Spleen (tissue), 11 donors: ENCODE data around the gene GALNT16. TPM values are rescaled to one million over a fixed set of nuclear protein-coding genes. Genes with fewer than 3 reads are reported as not detected.

Experiments used
- DNase-seq: peaks from one replicate; pipeline ENCODE4 v3.0.0-alpha.2; 2020
- H3K27ac ChIP-seq, 8 donors: fragments of 200-600 bp; sonication (generic) in 7 of 8; 1 replicate in 4 of 8; 2 replicates in 4 of 8; pipeline versions ENCODE4 v1.5.0 to v1.8.0; 2016 to 2021; ENCODE audit warnings: inconsistent platforms in 4 of 8, mild to moderate bottlenecking in 4 of 8, moderate library complexity in 1 of 8
- H3K27me3 ChIP-seq, 7 donors: fragments of 200-600 bp; sonication (generic) in 6 of 7; replicated peaks in 1 of 7; 1 replicate in 4 of 7; 2 replicates in 3 of 7; pipeline versions ENCODE4 v1.5.0 to v1.8.0; 2016 to 2021; ENCODE audit warnings: inconsistent platforms in 3 of 7, mild to moderate bottlenecking in 1 of 7
- H3K36me3 ChIP-seq, 6 donors: fragments of 200-600 bp; sonication (generic) in 5 of 6; 1 replicate in 4 of 6; 2 replicates in 2 of 6; pipeline versions ENCODE4 v1.5.0 to v1.8.0; 2016 to 2021; ENCODE audit warnings: inconsistent platforms in 2 of 6
- H3K4me1 ChIP-seq, 6 donors: fragments of 200-600 bp; sonication (generic) in 5 of 6; 1 replicate in 3 of 6; 2 replicates in 3 of 6; pipeline versions ENCODE4 v1.5.0 to v1.8.0; 2016 to 2021; ENCODE audit warnings: inconsistent platforms in 3 of 6
- H3K4me3 ChIP-seq, 8 donors: fragments of 200-600 bp; sonication (generic) in 7 of 8; 1 replicate in 4 of 8; 2 replicates in 4 of 8; pipeline versions ENCODE4 v1.5.0 to v1.8.0; 2016 to 2021; ENCODE audit warnings: inconsistent platforms in 4 of 8, mild to moderate bottlenecking in 4 of 8, moderate library complexity in 2 of 8
- H3K9me3 ChIP-seq, 8 donors: fragments of 200-600 bp; sonication (generic) in 7 of 8; 1 replicate in 4 of 8; 2 replicates in 4 of 8; pipeline versions ENCODE4 v1.5.0 to v1.8.0; 2016 to 2021; ENCODE audit warnings: inconsistent platforms in 4 of 8
- CTCF ChIP-seq, 11 experiments: fragments of 200-600 bp in 7 of 11; fragments of 450-650 bp in 4 of 11; sonication (generic) in 4 of 11; IDR thresholded peaks in 8 of 11; conservative IDR thresholded peaks in 3 of 11; 1 replicate in 7 of 11; 2 replicates in 4 of 11; pipeline versions ENCODE4 v1.4.0 to v1.8.0; 2016 to 2021; ENCODE audit warnings: antibody characterized with exemption in 11 of 11, inconsistent platforms in 4 of 11, mild to moderate bottlenecking in 1 of 11
- POLR2A ChIP-seq, 3 donors: fragments of 450-650 bp; IDR thresholded peaks; one replicate each; pipeline ENCODE4 v1.5.1; 2017; ENCODE audit warnings: antibody characterized with exemption in 3 of 3, mild to moderate bottlenecking in 1 of 3
- POLR2AphosphoS5 ChIP-seq, 3 donors: sonication (generic); formaldehyde crosslinking; IDR thresholded peaks; one replicate each; pipeline ENCODE4 v1.5.1; 2017; ENCODE audit warnings: antibody characterized with exemption in 3 of 3
- WGBS, 5 donors: extraction: QIAGEN DNeasy Blood & Tissue Kit in 3 of 5; methylation state at CpG; one replicate each; pipeline versions ENCODE4 v1.1.5 to v1.1.7; 2013 to 2018; 5-methylcytosine and 5-hydroxymethylcytosine counted together
- intact Hi-C: fragments of 100-400 bp; cut with DNase I; formaldehyde crosslinking; loops from one replicate; pipeline ENCODE4 v1.15.0; 2023; ENCODE audit warnings: low total_unique reads
- polyA plus RNA-seq, 3 donors: library from polyadenylated mRNA; stranded (reverse); fragments of 200-250 nt; gene quantifications; one replicate each; pipeline ENCODE4 v1.2.1, GENCODE V29; 2013
- total RNA-seq, 7 donors: library from RNA; depleted of rRNA in 3 of 7; stranded (reverse); fragments of >200 nt in 3 of 7; fragmentation: NEBNext Ultra II Directional in 4 of 7; extraction: Animal tissue kit (Norgen Biotek cat#: 25700) in 4 of 7; gene quantifications; one replicate each; pipeline versions ENCODE4 v1.1.0 to v1.2.1, GENCODE V29; 2016 to 2021
- donor health status: healthy with polysubstance abuse.
- donor health status: DM: no; HTN: no; CAD: no; lungs with moderate emphysema.
- donor health status: DM: no; HTN: no; CAD: no.
- donor health status: Bipolar disorder and iron deficiency.
- donor health status: healthy.
- donor health status: DM: no; HTN: no; CAD: no.
- donor health status: DM: yes; HTN: yes; CAD: no.

The GALNT16 gene
- total and polyA plus RNA-seq, 10 donors, result 2.1 to 36.4 (median 10.0) TPM

- 67 to 92% (median 80%) methylated on average over 1 of the region's 1 CpG for WGBS, 5 donors
- DNase-seq, result no peak
- TF ChIP-seq CTCF (IDR thresholded peaks at IDR 0.05 in 8 of 11, conservative IDR thresholded peaks at IDR 0.05 in 3 of 11), result no peak
- no peak for TF ChIP-seq POLR2A (IDR thresholded peaks at IDR 0.05)
- TF ChIP-seq POLR2AphosphoS5 (IDR thresholded peaks at IDR 0.05), result no peak
- Histone ChIP-seq H3K27ac (no peak overlapping the region), H3K9me3 (no peaks in the 10 kb centered on the region), H3K4me3 (no peak overlapping the region), H3K36me3 (no peaks in the 10 kb centered on the region), H3K4me1 (no peaks in the 10 kb centered on the region), H3K27me3 (peaks cover 0 to 12% (median 0%) of the 10 kb centered on the region in 7 donors)
- intact Hi-C loops, result no loop called here
Observed at GRCh38 chr14:69269381-69269780, 9.4 kb downstream of the GALNT16 start.

- no peaks in the 10 kb centered on the region for H3K9me3 ChIP-seq
- intact Hi-C loops, result no loop called here
- H3K27me3 ChIP-seq, result peaks cover 0 to 10% (median 0%) of the 10 kb centered on the region in 7 donors
- 87 to 91% (median 90%) methylated on average over 7 to 10 of the region's 10 CpGs for WGBS, 5 donors
- TF ChIP-seq POLR2AphosphoS5 (IDR thresholded peaks at IDR 0.05), result no peak
- TF ChIP-seq POLR2A (IDR thresholded peaks at IDR 0.05), result no peak
- no peak for TF ChIP-seq CTCF (IDR thresholded peaks at IDR 0.05 in 8 of 11, conservative IDR thresholded peaks at IDR 0.05 in 3 of 11)
- no peak for DNase-seq
- H3K4me3 ChIP-seq, result no peak overlapping the region
- no peaks in the 10 kb centered on the region for H3K4me1 ChIP-seq
- H3K27ac ChIP-seq, result no peak overlapping the region
- H3K36me3 ChIP-seq, result no peaks in the 10 kb centered on the region
Observed at GRCh38 chr14:69270097-69270496, 10.1 kb downstream of the GALNT16 start.

- no peaks in the 10 kb centered on the region for H3K4me1 ChIP-seq
- H3K4me3 ChIP-seq, result no peak overlapping the region
- H3K9me3 ChIP-seq, result no peaks in the 10 kb centered on the region
- peaks cover 0 to 4% (median 0%) of the 10 kb centered on the region in 7 donors for H3K27me3 ChIP-seq
- H3K36me3 ChIP-seq, result no peaks in the 10 kb centered on the region
- intact Hi-C loops, result no loop called here
- TF ChIP-seq POLR2A (IDR thresholded peaks at IDR 0.05), result no peak
- TF ChIP-seq CTCF (IDR thresholded peaks at IDR 0.05 in 8 of 11, conservative IDR thresholded peaks at IDR 0.05 in 3 of 11), result no peak
- no peak for TF ChIP-seq POLR2AphosphoS5 (IDR thresholded peaks at IDR 0.05)
- WGBS, 5 donors, result 85 to 90% (median 90%) methylated on average over 21 of the region's 21 CpGs
- DNase-seq, result no peak
- H3K27ac ChIP-seq, result no peak overlapping the region
Observed at GRCh38 chr14:69270795-69271708, 11.1 kb downstream of the GALNT16 start.

- WGBS, 5 donors, result 51 to 69% (median 61%) methylated on average over 2 of the region's 2 CpGs
- Histone ChIP-seq H3K4me3 (no peak overlapping the region), H3K27me3 (peaks cover 0 to 4% (median 0%) of the 10 kb centered on the region in 7 donors), H3K27ac (no peak overlapping the region), H3K36me3 (no peaks in the 10 kb centered on the region), H3K9me3 (no peaks in the 10 kb centered on the region), H3K4me1 (no peaks in the 10 kb centered on the region)
- no peak for DNase-seq
- intact Hi-C loops, result no loop called here
- TF ChIP-seq POLR2A (IDR thresholded peaks at IDR 0.05), result no peak
- no peak for TF ChIP-seq CTCF (IDR thresholded peaks at IDR 0.05 in 8 of 11, conservative IDR thresholded peaks at IDR 0.05 in 3 of 11)
- no peak for TF ChIP-seq POLR2AphosphoS5 (IDR thresholded peaks at IDR 0.05)
Observed at GRCh38 chr14:69274321-69274720, 14.4 kb downstream of the GALNT16 start.
